ENCODE results near the gene RAPGEF1.
"Not testable (repeated sequence)": the region's sequence is repeated elsewhere in the genome, so short reads cannot be mapped to it uniquely, and the experiment has no call there.

GRCh38 chr9:131550465-131550864 lies 189.4 kb downstream of the RAPGEF1 start:
- TF ChIP-seq POLR2A, CTCF (IDR thresholded peaks at IDR 0.05): not testable (repeated sequence)
